Colonic mucosa (tissue), 4 donors: ENCODE results near the gene RNF214. TPM values are rescaled to one million over a fixed set of nuclear protein-coding genes. Genes with fewer than 3 reads are reported as not detected.
A peak's percentile ranks its signal among the peaks of the same experiment; 100 is the strongest.

ENCODE experiments used
- DNase-seq: peaks from one replicate; pipeline ENCODE4 v3.0.0-alpha.2; 2020
- H3K27ac ChIP-seq: fragments of 200-600 bp; one replicate; pipeline ENCODE4 v1.8.0; 2021
- H3K27me3 ChIP-seq: fragments of 200-600 bp; one replicate; pipeline ENCODE4 v1.8.0; 2021
- H3K36me3 ChIP-seq: fragments of 200-600 bp; one replicate; pipeline ENCODE4 v1.8.0; 2021
- H3K4me1 ChIP-seq: fragments of 200-600 bp; one replicate; pipeline ENCODE4 v1.8.0; 2021; ENCODE audit warnings: mild to moderate bottlenecking
- H3K4me3 ChIP-seq: fragments of 200-600 bp; one replicate; pipeline ENCODE4 v1.8.0; 2021
- H3K9ac ChIP-seq, 2 donors: one replicate each; pipeline ENCODE4 v1.7.0; 2013; ENCODE audit warnings: control low read depth in 2 of 2, low read depth in 2 of 2, low read length in 2 of 2
- H3K9me3 ChIP-seq: fragments of 200-600 bp; one replicate; pipeline ENCODE4 v1.8.0; 2021
- CTCF ChIP-seq: fragments of 200-600 bp; IDR thresholded peaks from one replicate; pipeline ENCODE4 v1.8.0; 2022; ENCODE audit warnings: antibody characterized with exemption, mild to moderate bottlenecking
- intact Hi-C: fragments of 100-400 bp; cut with DNase I; formaldehyde crosslinking; loops from one replicate; pipeline ENCODE4 v1.14.1; 2022
- total RNA-seq, 2 donors: library from RNA; stranded (reverse); fragmentation: NEBNext Ultra II Directional in 1 of 2; extraction: Animal tissue kit (Norgen Biotek cat#: 25700) in 1 of 2; gene quantifications; one replicate each; pipeline ENCODE4 v1.2.1, GENCODE V29; 2021
- donor health status: healthy.
- donor health status: DM: no; HTN: no; CAD: no.
- donor health status: DM: no; HTN: no; CAD: no.

The RNF214 gene
- total RNA-seq, 2 donors from 2014 or later, result 20.0 to 20.3 TPM

- no peaks in the 10 kb centered on the region for H3K27me3 ChIP-seq
- DNase-seq, result no peak
- no peak for TF ChIP-seq CTCF
- no peaks in the 10 kb centered on the region for H3K4me1 ChIP-seq
- H3K9me3 ChIP-seq, result no peaks in the 10 kb centered on the region
- peak overlapping the region in 1 of 2 donors; percentile 12 for H3K9ac ChIP-seq
- intact Hi-C loops, result no loop called here
- no peak overlapping the region for H3K4me3 ChIP-seq
- H3K27ac ChIP-seq, result no peak overlapping the region
- no peaks in the 10 kb centered on the region for H3K36me3 ChIP-seq
Measured at GRCh38 chr11:117189941-117190544, 42.4 kb upstream of the RNF214 start.

- Histone ChIP-seq H3K4me1 (no peaks in the 10 kb centered on the region), H3K36me3 (no peaks in the 10 kb centered on the region)
- DNase-seq, result no peak
Measured at GRCh38 chr11:117191680-117192400, 40.6 kb upstream of the RNF214 start.

GRCh38 chr11:117192401-117192875, 40.0 kb upstream of the RNF214 start:
- Histone ChIP-seq H3K9me3 (no peaks in the 10 kb centered on the region), H3K4me3 (no peak overlapping the region), H3K27ac (no peak overlapping the region), H3K36me3 (no peaks in the 10 kb centered on the region), H3K4me1 (no peaks in the 10 kb centered on the region), H3K9ac (no peak overlapping the region), H3K27me3 (no peaks in the 10 kb centered on the region)
- intact Hi-C loops, result no loop called here
- DNase-seq, result no peak
- no peak for TF ChIP-seq CTCF

More at GRCh38 chr11:117191680-117192400, 40.6 kb upstream of the RNF214 start:
- H3K9me3 ChIP-seq, result no peaks in the 10 kb centered on the region
- no peak overlapping the region for H3K27ac ChIP-seq
- intact Hi-C loops, result no loop called here
- H3K4me3 ChIP-seq, result no peak overlapping the region
- TF ChIP-seq CTCF, result no peak
- H3K9ac ChIP-seq, result no peak overlapping the region
- H3K27me3 ChIP-seq, result no peaks in the 10 kb centered on the region

GRCh38 chr11:117193130-117194020, 39.1 kb upstream of the RNF214 start:
- H3K27ac ChIP-seq, result no peak overlapping the region
- no peaks in the 10 kb centered on the region for H3K9me3 ChIP-seq
- H3K4me3 ChIP-seq, result no peak overlapping the region
- no peaks in the 10 kb centered on the region for H3K36me3 ChIP-seq
- H3K27me3 ChIP-seq, result no peaks in the 10 kb centered on the region
- no peak overlapping the region for H3K9ac ChIP-seq
- intact Hi-C loops, result no loop called here
- peaks cover 4% of the 10 kb centered on the region for H3K4me1 ChIP-seq
- no peak for DNase-seq
- TF ChIP-seq CTCF, result no peak

GRCh38 chr11:117194267-117194666, 38.2 kb upstream of the RNF214 start:
- no peak for TF ChIP-seq CTCF
- no peak for DNase-seq
- Histone ChIP-seq H3K27me3 (no peaks in the 10 kb centered on the region), H3K4me1 (peaks cover 8% of the 10 kb centered on the region), H3K27ac (no peak overlapping the region), H3K9me3 (no peaks in the 10 kb centered on the region), H3K9ac (no peak overlapping the region), H3K4me3 (no peak overlapping the region), H3K36me3 (no peaks in the 10 kb centered on the region)
- intact Hi-C loops, result no loop called here
